ENCODE results near the gene VWA5A. TPM values are rescaled to one million over a fixed set of nuclear protein-coding genes. Genes with fewer than 3 reads are reported as not detected.

The VWA5A gene
- polyA plus RNA-seq, 1 donor from 2014 or later = 82.2 TPM

DNA sequence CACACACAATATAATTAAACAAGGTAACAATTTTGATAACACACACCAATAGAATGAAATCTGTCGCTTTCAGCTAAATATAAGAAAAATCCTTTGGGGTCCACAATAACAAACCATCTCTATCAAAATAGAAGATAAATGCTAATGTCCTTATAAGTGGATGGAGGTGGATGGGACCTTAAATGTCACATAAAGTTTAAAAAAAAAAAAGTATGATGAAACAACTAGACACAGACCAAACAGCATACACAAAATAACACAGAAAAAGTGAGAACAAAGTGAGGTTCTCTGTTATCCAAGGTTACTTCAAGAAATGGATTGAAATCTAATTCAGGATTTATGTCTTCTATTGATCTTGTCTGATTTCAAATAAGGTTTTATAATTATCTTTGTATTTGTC, 57.3 kb downstream of the VWA5A start:
- H3K4me3 ChIP-seq (ENCODE audit: low read length) = peak overlapping the region; percentile 9
- H3K9ac ChIP-seq (ENCODE audit: low read length) = no peak overlapping the region
- peak overlapping the region; percentile 18 for H3K4me2 ChIP-seq (ENCODE audit: low read length)
- H2AFZ ChIP-seq (ENCODE audit: low read depth, low read length) = no peak overlapping the region
- TF ChIP-seq EP300 (conservative IDR thresholded peaks at IDR 0.05; ENCODE audit: poor library complexity, severe bottlenecking) (no peak), MXI1 (conservative IDR thresholded peaks at IDR 0.05; ENCODE audit: poor library complexity, severe bottlenecking) (no peak), TAF1 (IDR thresholded peaks at IDR 0.05; ENCODE audit: low read depth) (no peak), POLR2AphosphoS5 (IDR thresholded peaks at IDR 0.05) (no peak), EZH2 (IDR thresholded peaks at IDR 0.05; ENCODE audit: borderline replicate concordance, insufficient read depth, low read length, poor library complexity, severe bottlenecking) (no peak), SMC3 (conservative IDR thresholded peaks at IDR 0.05; ENCODE audit: poor library complexity) (no peak), RAD21 (conservative IDR thresholded peaks at IDR 0.05) (no peak)
- TF ChIP-seq, protein P1, sequence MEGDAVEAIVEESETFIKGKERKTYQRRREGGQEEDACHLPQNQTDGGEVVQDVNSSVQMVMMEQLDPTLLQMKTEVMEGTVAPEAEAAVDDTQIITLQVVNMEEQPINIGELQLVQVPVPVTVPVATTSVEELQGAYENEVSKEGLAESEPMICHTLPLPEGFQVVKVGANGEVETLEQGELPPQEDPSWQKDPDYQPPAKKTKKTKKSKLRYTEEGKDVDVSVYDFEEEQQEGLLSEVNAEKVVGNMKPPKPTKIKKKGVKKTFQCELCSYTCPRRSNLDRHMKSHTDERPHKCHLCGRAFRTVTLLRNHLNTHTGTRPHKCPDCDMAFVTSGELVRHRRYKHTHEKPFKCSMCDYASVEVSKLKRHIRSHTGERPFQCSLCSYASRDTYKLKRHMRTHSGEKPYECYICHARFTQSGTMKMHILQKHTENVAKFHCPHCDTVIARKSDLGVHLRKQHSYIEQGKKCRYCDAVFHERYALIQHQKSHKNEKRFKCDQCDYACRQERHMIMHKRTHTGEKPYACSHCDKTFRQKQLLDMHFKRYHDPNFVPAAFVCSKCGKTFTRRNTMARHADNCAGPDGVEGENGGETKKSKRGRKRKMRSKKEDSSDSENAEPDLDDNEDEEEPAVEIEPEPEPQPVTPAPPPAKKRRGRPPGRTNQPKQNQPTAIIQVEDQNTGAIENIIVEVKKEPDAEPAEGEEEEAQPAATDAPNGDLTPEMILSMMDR (IDR thresholded peaks at IDR 0.05; ENCODE audit: poor library complexity, severe bottlenecking) = no peak
- TF ChIP-seq, protein P2, sequence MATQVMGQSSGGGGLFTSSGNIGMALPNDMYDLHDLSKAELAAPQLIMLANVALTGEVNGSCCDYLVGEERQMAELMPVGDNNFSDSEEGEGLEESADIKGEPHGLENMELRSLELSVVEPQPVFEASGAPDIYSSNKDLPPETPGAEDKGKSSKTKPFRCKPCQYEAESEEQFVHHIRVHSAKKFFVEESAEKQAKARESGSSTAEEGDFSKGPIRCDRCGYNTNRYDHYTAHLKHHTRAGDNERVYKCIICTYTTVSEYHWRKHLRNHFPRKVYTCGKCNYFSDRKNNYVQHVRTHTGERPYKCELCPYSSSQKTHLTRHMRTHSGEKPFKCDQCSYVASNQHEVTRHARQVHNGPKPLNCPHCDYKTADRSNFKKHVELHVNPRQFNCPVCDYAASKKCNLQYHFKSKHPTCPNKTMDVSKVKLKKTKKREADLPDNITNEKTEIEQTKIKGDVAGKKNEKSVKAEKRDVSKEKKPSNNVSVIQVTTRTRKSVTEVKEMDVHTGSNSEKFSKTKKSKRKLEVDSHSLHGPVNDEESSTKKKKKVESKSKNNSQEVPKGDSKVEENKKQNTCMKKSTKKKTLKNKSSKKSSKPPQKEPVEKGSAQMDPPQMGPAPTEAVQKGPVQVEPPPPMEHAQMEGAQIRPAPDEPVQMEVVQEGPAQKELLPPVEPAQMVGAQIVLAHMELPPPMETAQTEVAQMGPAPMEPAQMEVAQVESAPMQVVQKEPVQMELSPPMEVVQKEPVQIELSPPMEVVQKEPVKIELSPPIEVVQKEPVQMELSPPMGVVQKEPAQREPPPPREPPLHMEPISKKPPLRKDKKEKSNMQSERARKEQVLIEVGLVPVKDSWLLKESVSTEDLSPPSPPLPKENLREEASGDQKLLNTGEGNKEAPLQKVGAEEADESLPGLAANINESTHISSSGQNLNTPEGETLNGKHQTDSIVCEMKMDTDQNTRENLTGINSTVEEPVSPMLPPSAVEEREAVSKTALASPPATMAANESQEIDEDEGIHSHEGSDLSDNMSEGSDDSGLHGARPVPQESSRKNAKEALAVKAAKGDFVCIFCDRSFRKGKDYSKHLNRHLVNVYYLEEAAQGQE (IDR thresholded peaks at IDR 0.05; ENCODE audit: borderline replicate concordance) = no peak
- H4K20me1 ChIP-seq (ENCODE audit: insufficient read depth) = no peaks in the 10 kb centered on the region
- no peaks in the 10 kb centered on the region for H3K79me2 ChIP-seq (replicated peaks; ENCODE audit: insufficient read depth, low read length)
- no peaks in the 10 kb centered on the region for H3K36me3 ChIP-seq (ENCODE audit: insufficient read depth, low read length)
- H3K27me3 ChIP-seq (ENCODE audit: insufficient read depth, low read depth, low read length) = no peaks in the 10 kb centered on the region
- H3K27ac ChIP-seq (ENCODE audit: low read length) = peak overlapping the region; percentile 88
- H3F3A ChIP-seq (ENCODE audit: insufficient read depth, low read length, poor library complexity, severe bottlenecking) = peaks cover 5% of the 10 kb centered on the region
- H3K9me2 ChIP-seq (ENCODE audit: insufficient read depth, low read length) = no peaks in the 10 kb centered on the region
- no peaks in the 10 kb centered on the region for H3K9me3 ChIP-seq (ENCODE audit: low read length)

DNA sequence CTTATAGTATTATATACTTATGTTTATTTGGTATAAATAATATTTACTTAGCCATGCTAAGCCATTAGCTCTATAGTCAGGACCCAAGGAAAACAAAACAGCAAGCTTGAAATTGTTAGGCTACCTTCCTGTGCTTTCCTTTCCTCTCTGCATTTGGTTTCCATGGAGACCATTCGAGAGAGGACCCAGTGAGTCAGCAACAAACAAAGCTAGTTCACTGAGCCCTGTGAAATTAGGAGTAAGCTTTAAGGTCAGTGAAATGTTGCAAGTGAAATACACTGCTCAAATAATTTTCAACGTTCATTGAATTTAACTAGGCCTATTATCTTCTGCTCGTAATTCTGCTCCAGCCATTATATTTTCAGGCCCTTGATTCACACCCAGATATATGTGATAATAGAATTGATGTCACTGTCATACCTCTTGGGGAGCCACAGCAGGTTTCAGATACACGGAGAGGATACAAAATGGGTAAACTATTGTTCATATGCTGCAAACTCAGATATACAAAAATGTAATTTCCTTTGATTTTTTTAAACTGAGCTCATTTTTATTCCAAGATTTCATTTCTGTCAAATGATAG, 58.8 kb downstream of the VWA5A start:
- Histone ChIP-seq H4K20me1 (ENCODE audit: insufficient read depth) (no peaks in the 10 kb centered on the region), H3K36me3 (ENCODE audit: insufficient read depth, low read length) (no peaks in the 10 kb centered on the region), H3K4me2 (ENCODE audit: low read length) (peak overlapping the region; percentile 60), H3K9ac (ENCODE audit: low read length) (peak overlapping the region; percentile 49), H3F3A (ENCODE audit: insufficient read depth, low read length, poor library complexity, severe bottlenecking) (peaks cover 5% of the 10 kb centered on the region), H3K9me2 (ENCODE audit: insufficient read depth, low read length) (no peaks in the 10 kb centered on the region), H3K79me2 (replicated peaks; ENCODE audit: insufficient read depth, low read length) (no peaks in the 10 kb centered on the region), H3K27ac (ENCODE audit: low read length) (peak overlapping the region; percentile 88), H3K27me3 (ENCODE audit: insufficient read depth, low read depth, low read length) (no peaks in the 10 kb centered on the region), H2AFZ (ENCODE audit: low read depth, low read length) (no peak overlapping the region), H3K4me3 (ENCODE audit: low read length) (peak overlapping the region; percentile 48), H3K9me3 (ENCODE audit: low read length) (no peaks in the 10 kb centered on the region)
- TF ChIP-seq EP300 (conservative IDR thresholded peaks at IDR 0.05; ENCODE audit: poor library complexity, severe bottlenecking) (peak; percentile 66), SMC3 (conservative IDR thresholded peaks at IDR 0.05; ENCODE audit: poor library complexity) (peak; percentile 30), MXI1 (conservative IDR thresholded peaks at IDR 0.05; ENCODE audit: poor library complexity, severe bottlenecking) (no peak), TAF1 (IDR thresholded peaks at IDR 0.05; ENCODE audit: low read depth) (no peak), EZH2 (IDR thresholded peaks at IDR 0.05; ENCODE audit: borderline replicate concordance, insufficient read depth, low read length, poor library complexity, severe bottlenecking) (no peak), POLR2AphosphoS5 (IDR thresholded peaks at IDR 0.05) (peak; percentile 46), RAD21 (conservative IDR thresholded peaks at IDR 0.05) (peak; percentile 31)
- TF ChIP-seq, protein P2 (IDR thresholded peaks at IDR 0.05; ENCODE audit: borderline replicate concordance) = no peak
- TF ChIP-seq, protein P1 (IDR thresholded peaks at IDR 0.05; ENCODE audit: poor library complexity, severe bottlenecking) = peak; percentile 41

Measured in neural cell (in vitro differentiated cells).